IMR-90 (cell line): ENCODE results near the gene PSMG4. TPM values are rescaled to one million over a fixed set of nuclear protein-coding genes. Genes with fewer than 3 reads are reported as not detected.

Experiments used
- ATAC-seq: fragments of 200-7000 bp; cut with Tn5 transposase; 2 replicates; pipeline ENCODE4 v1.9.1; 2020; ENCODE audit warnings: low read depth, mild to moderate bottlenecking, moderate library complexity
- BruUV-seq: library from RNA; stranded (reverse); fragments of 400-500 nt; replicated peaks from 2 replicates; lab custom pipeline; 2021; lab: Mats Ljungman, UMichigan
- CTCF ChIA-PET: fragments of 300-600 bp; formaldehyde crosslinking; extraction: SDS; loops from one replicate; lab custom pipeline; 2021; ENCODE audit warnings: antibody characterized with exemption; lab: Yijun Ruan, JAX
- POLR2A ChIA-PET: fragments of 300-600 bp; sonication (Branson Sonifier 250); formaldehyde crosslinking; loops from one replicate; lab custom pipeline; 2022; ENCODE audit warnings: antibody characterized with exemption; ENCODE audit not compliant: unreplicated experiment; lab: Charles Lee
- DNase-seq: peaks from one replicate; pipeline ENCODE4 v3.0.0; 2013
- H2AFZ ChIP-seq: replicated peaks from 2 replicates; pipeline ENCODE3; 2013; ENCODE audit warnings: low read length, mild to moderate bottlenecking; ENCODE audit not compliant: poor library complexity
- H2AK5ac ChIP-seq: 2 replicates; pipeline ENCODE4 v1.6.1; 2013; ENCODE audit warnings: low read depth, low read length, inconsistent platforms
- H2AK9ac ChIP-seq: replicated peaks from 2 replicates; pipeline ENCODE3; 2013; ENCODE audit warnings: mild to moderate bottlenecking, low read depth, low read length, moderate library complexity; ENCODE audit not compliant: poor library complexity
- H2BK120ac ChIP-seq: 2 replicates; pipeline ENCODE4 v1.6.1; 2013; ENCODE audit warnings: low read depth, low read length, inconsistent platforms
- H2BK15ac ChIP-seq: 3 replicates; pipeline ENCODE4 v1.6.1; 2013; ENCODE audit warnings: low read depth, low read length, inconsistent platforms
- H2BK20ac ChIP-seq: 2 replicates; pipeline ENCODE4 v1.6.1; 2013; ENCODE audit warnings: low read depth, mild to moderate bottlenecking, inconsistent platforms, low read length, moderate library complexity
- H2BK5ac ChIP-seq: 2 replicates; pipeline ENCODE4 v1.6.1; 2013; ENCODE audit warnings: mild to moderate bottlenecking, low read depth, low read length, inconsistent platforms; ENCODE audit not compliant: poor library complexity, severe bottlenecking
- H3K14ac ChIP-seq: replicated peaks from 2 replicates; pipeline ENCODE4 v1.6.1; 2013; ENCODE audit warnings: low read depth, low read length, inconsistent platforms
- H3K18ac ChIP-seq: 2 replicates; pipeline ENCODE4 v1.6.1; 2013; ENCODE audit warnings: low read depth, low read length, control low read depth
- H3K23ac ChIP-seq: 2 replicates; pipeline ENCODE4 v1.6.1; 2013; ENCODE audit warnings: low read depth, low read length, inconsistent platforms
- H3K27ac ChIP-seq: 2 replicates; pipeline ENCODE4 v1.5.1; 2013; ENCODE audit warnings: mild to moderate bottlenecking, control low read depth, low read length; ENCODE audit not compliant: insufficient read depth
- H3K27me3 ChIP-seq: 2 replicates; pipeline ENCODE4 v1.6.1; 2013; ENCODE audit warnings: low read length; ENCODE audit not compliant: control insufficient read depth, insufficient read depth
- H3K36me3 ChIP-seq: 2 replicates; pipeline ENCODE4 v1.6.1; 2013; ENCODE audit warnings: low read length, mixed read lengths; ENCODE audit not compliant: control insufficient read depth, insufficient read depth
- H3K4ac ChIP-seq: 2 replicates; pipeline ENCODE4 v1.6.1; 2013; ENCODE audit warnings: low read depth, low read length, inconsistent platforms
- H3K4me1 ChIP-seq: 2 replicates; pipeline ENCODE4 v1.6.1; 2013; ENCODE audit warnings: low read length, mixed read lengths; ENCODE audit not compliant: control insufficient read depth, insufficient read depth
- H3K4me2 ChIP-seq: 2 replicates; pipeline ENCODE4 v1.6.1; 2013; ENCODE audit warnings: low read depth, mild to moderate bottlenecking, control low read depth, low read length, moderate library complexity
- H3K4me3 ChIP-seq: 2 replicates; pipeline ENCODE4 v1.5.1; 2013; ENCODE audit warnings: low read depth, mild to moderate bottlenecking, control low read depth, low read length, moderate library complexity; ENCODE audit not compliant: insufficient read depth
- H3K56ac ChIP-seq: 2 replicates; pipeline ENCODE4 v1.6.1; 2013; ENCODE audit warnings: low read length, inconsistent platforms; ENCODE audit not compliant: insufficient read depth; ENCODE audit errors: extremely low read depth
- H3K79me1 ChIP-seq, 2 experiments: 2 replicates each; pipeline ENCODE4 v1.6.1; 2013; ENCODE audit warnings: low read length in 2 of 2, inconsistent platforms in 1 of 2, low read depth in 1 of 2
- H3K9ac ChIP-seq: 2 replicates; pipeline ENCODE4 v1.6.1; 2013; ENCODE audit warnings: low read depth, low read length, control low read depth
- H3K9me1 ChIP-seq: 2 replicates; pipeline ENCODE4 v1.6.1; 2013; ENCODE audit warnings: low read length, inconsistent platforms; ENCODE audit not compliant: insufficient read depth
- H3K9me3 ChIP-seq: 2 replicates; pipeline ENCODE4 v1.6.1; 2013; ENCODE audit warnings: low read length; ENCODE audit not compliant: control insufficient read depth, insufficient read depth
- H4K20me1 ChIP-seq: 2 replicates; pipeline ENCODE4 v1.6.1; 2013; ENCODE audit warnings: low read length, inconsistent platforms; ENCODE audit not compliant: insufficient read depth
- H4K5ac ChIP-seq: 2 replicates; pipeline ENCODE4 v1.6.1; 2013; ENCODE audit warnings: mild to moderate bottlenecking, low read depth, low read length, control low read depth
- H4K8ac ChIP-seq, 2 experiments: 2 replicates each; pipeline ENCODE4 v1.6.1; 2013; ENCODE audit warnings: low read depth in 2 of 2, low read length in 2 of 2, control low read depth in 1 of 2, inconsistent platforms in 1 of 2
- H4K91ac ChIP-seq: 2 replicates; pipeline ENCODE4 v1.6.1; 2013; ENCODE audit warnings: low read depth, low read length, inconsistent platforms; ENCODE audit not compliant: insufficient read depth
- BHLHE40 ChIP-seq: fragments of 150-350 bp; IDR thresholded peaks from 2 replicates; pipeline ENCODE4 v1.6.1; 2016; ENCODE audit warnings: mild to moderate bottlenecking, low read depth, low read length
- CEBPB ChIP-seq: IDR thresholded peaks from 2 replicates; pipeline ENCODE4 v1.6.1; 2012; ENCODE audit warnings: low read depth, low read length, improper control_type of control experiment
- CHD1 ChIP-seq: IDR thresholded peaks from 2 replicates; pipeline ENCODE4 v1.6.1; 2012; ENCODE audit warnings: low read depth, low read length, improper control_type of control experiment
- CTCF ChIP-seq: conservative IDR thresholded peaks from 2 replicates; pipeline ENCODE4 v1.5.1; 2012; ENCODE audit warnings: mild to moderate bottlenecking, low read depth, low read length, improper control_type of control experiment
- FOS ChIP-seq: fragments of 150-350 bp; IDR thresholded peaks from 2 replicates; pipeline ENCODE4 v1.6.1; 2016; ENCODE audit warnings: low read depth, low read length
- MAZ ChIP-seq: IDR thresholded peaks from 2 replicates; pipeline ENCODE4 v1.6.1; 2012; ENCODE audit warnings: low read depth, mild to moderate bottlenecking, low read length, improper control_type of control experiment, moderate library complexity, borderline replicate concordance
- NFE2L2 ChIP-seq: fragments of 150-350 bp; IDR thresholded peaks from 2 replicates; pipeline ENCODE4 v1.6.1; 2016; ENCODE audit warnings: low read depth, mild to moderate bottlenecking, low read length
- RAD21 ChIP-seq: IDR thresholded peaks from 2 replicates; pipeline ENCODE4 v1.6.1; 2012; ENCODE audit warnings: low read length, improper control_type of control experiment
- RCOR1 ChIP-seq: IDR thresholded peaks from 2 replicates; pipeline ENCODE4 v1.6.1; 2012; ENCODE audit warnings: mild to moderate bottlenecking, low read length, improper control_type of control experiment; ENCODE audit not compliant: insufficient replicate concordance
- RFX5 ChIP-seq: IDR thresholded peaks from 2 replicates; pipeline ENCODE4 v1.8.0; 2012; ENCODE audit warnings: low read depth, mild to moderate bottlenecking, low read length, moderate library complexity
- SMC3 ChIP-seq: fragments of 150-350 bp; IDR thresholded peaks from 2 replicates; pipeline ENCODE4 v1.6.1; 2016; ENCODE audit warnings: low read depth, mild to moderate bottlenecking, antibody characterized with exemption, low read length, moderate library complexity
- WGBS, 2 experiments: methylation state at CpG; one replicate each; pipeline versions ENCODE4 v1.1.5 to v1.1.7; 2013; ENCODE audit warnings: missing lambda C conversion rate in 2 of 2; ENCODE audit not compliant: insufficient read length in 1 of 2; ENCODE audit errors: extremely low coverage in 2 of 2; 5-methylcytosine and 5-hydroxymethylcytosine counted together
- dilution Hi-C: fragments of 300-500 bp; cut with HindIII; formaldehyde crosslinking; loops from one replicate; pipeline ENCODE4 v1.14.3; 2018; ENCODE audit warnings: low sequenced_read_pairs; ENCODE audit not compliant: unreplicated experiment
- in situ Hi-C: fragments of 300-500 bp; cut with MboI; formaldehyde crosslinking; loops from 3 replicates; pipeline ENCODE4 v1.14.3; 2019; ENCODE audit warnings: low sequenced_read_pairs, inconsistent platforms, mixed read lengths
- intact Hi-C: fragments of 100-400 bp; cut with micrococcal nuclease; formaldehyde crosslinking; loops from 2 replicates; pipeline ENCODE4 v1.10.0; 2022
- polyA plus RNA-seq, 3 experiments: library from polyadenylated mRNA; depleted of rRNA; stranded (reverse); fragments of >200 nt; gene quantifications; 2 replicates each; pipeline ENCODE4 v1.2.3, GENCODE V29; 2012; ENCODE audit warnings: low replicate concordance in 1 of 3
- total RNA-seq: library from RNA; depleted of rRNA; stranded (reverse); fragments of >200 nt; gene quantifications from 2 replicates; pipeline ENCODE4 v1.2.3, GENCODE V29; 2012
- TF ChIP-seq, protein P1 (sequence below): fragments of 150-350 bp; IDR thresholded peaks from 2 replicates; pipeline ENCODE4 v1.6.1; 2016; ENCODE audit warnings: low read depth, mild to moderate bottlenecking, low read length, moderate library complexity, borderline replicate concordance
- TF ChIP-seq, protein P2 (sequence below): fragments of 150-350 bp; IDR thresholded peaks from 2 replicates; pipeline ENCODE4 v1.6.1; 2017; ENCODE audit warnings: mild to moderate bottlenecking, antibody characterized with exemption, low read length, low read depth

PSMG4 gene
- total and polyA plus RNA-seq, 2 of the 4 experiments (the other 2 are of a cell fraction) = 5.6 to 13.4 TPM

DNA sequence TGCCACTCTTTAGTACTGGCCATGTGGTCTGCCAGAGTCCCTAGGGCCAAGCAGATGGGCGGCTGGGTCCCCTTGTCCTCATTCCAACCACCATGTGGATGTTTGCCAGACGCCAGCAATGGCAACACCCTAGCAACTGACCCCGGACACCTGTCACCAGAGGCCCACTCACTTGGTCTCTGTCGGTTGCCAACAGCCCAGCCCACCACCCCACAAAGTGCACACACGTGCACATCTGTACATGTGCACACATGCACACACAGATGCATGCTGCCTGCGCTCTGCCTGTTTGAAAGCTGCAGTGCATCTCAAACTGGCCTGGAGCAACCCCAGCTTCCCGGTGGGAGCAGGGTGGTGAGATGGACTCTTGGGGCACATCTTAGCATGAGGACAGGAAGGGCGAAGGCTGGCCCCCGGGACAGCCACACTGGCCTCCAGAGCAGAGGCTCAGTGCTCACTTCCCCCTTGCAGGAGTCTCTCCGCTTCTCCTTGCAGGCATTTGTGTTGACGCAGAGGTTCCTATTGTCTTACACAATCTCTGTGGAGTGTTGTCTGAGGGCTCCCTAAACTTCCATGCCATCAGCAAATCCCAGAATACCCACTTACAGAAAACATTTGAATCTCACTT, 54.0 kb downstream of the PSMG4 start:
- TF ChIP-seq BHLHE40 (no peak), RFX5 (no peak), RAD21 (no peak), FOS (no peak), CTCF (no peak), SMC3 (no peak), RCOR1 (no peak), MAZ (no peak), CHD1 (no peak), NFE2L2 (no peak), CEBPB (no peak)
- TF ChIP-seq, protein P1, sequence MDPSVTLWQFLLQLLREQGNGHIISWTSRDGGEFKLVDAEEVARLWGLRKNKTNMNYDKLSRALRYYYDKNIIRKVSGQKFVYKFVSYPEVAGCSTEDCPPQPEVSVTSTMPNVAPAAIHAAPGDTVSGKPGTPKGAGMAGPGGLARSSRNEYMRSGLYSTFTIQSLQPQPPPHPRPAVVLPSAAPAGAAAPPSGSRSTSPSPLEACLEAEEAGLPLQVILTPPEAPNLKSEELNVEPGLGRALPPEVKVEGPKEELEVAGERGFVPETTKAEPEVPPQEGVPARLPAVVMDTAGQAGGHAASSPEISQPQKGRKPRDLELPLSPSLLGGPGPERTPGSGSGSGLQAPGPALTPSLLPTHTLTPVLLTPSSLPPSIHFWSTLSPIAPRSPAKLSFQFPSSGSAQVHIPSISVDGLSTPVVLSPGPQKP = no peak
- TF ChIP-seq, protein P2, sequence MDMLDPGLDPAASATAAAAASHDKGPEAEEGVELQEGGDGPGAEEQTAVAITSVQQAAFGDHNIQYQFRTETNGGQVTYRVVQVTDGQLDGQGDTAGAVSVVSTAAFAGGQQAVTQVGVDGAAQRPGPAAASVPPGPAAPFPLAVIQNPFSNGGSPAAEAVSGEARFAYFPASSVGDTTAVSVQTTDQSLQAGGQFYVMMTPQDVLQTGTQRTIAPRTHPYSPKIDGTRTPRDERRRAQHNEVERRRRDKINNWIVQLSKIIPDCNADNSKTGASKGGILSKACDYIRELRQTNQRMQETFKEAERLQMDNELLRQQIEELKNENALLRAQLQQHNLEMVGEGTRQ = no peak
- no peak overlapping the region for H4K5ac ChIP-seq
- ATAC-seq (no peak), DNase-seq (no peak)
- no peak overlapping the region for H3K56ac ChIP-seq
- no peak overlapping the region for H2BK20ac ChIP-seq
- no peak overlapping the region for H3K23ac ChIP-seq
- H3K18ac ChIP-seq = no peak overlapping the region
- H3K4me1 ChIP-seq = no peaks in the 10 kb centered on the region
- H3K9ac ChIP-seq = no peak overlapping the region
- H3K14ac ChIP-seq = no peak overlapping the region
- POLR2A ChIA-PET = no interaction called here
- H2BK5ac ChIP-seq = no peak overlapping the region
- no peak overlapping the region for H2AK5ac ChIP-seq
- peaks cover 40% of the 10 kb centered on the region for H3K27me3 ChIP-seq
- no peaks in the 10 kb centered on the region for H3K79me1 ChIP-seq
- H3K4me2 ChIP-seq = no peak overlapping the region
- H3K9me1 ChIP-seq = 0 out of 2 replicates have a peak, but pooled peaks cover 2% of the 10 kb centered on the region
- no TSS peak for BruUV-seq
- H2BK15ac ChIP-seq = no peak overlapping the region
- no peaks in the 10 kb centered on the region; the same call in 1 of the 2 replicates for H3K9me3 ChIP-seq
- H2AK9ac ChIP-seq = no peak overlapping the region
- H3K27ac ChIP-seq = no peak overlapping the region
- H4K91ac ChIP-seq = no peak overlapping the region
- intact Hi-C loops = no loop called here
- no peak overlapping the region for H2BK120ac ChIP-seq
- no peak overlapping the region for H3K4me3 ChIP-seq
- 40% methylated on average over 2 of the region's 11 CpGs; no CpG with 5 or more reads in 1 of the 2 experiments for WGBS, 2 experiments
- CTCF ChIA-PET = no interaction called here
- H3K4ac ChIP-seq = no peak overlapping the region
- H2AFZ ChIP-seq = no peak overlapping the region
- dilution Hi-C loops = no loop called here
- no peaks in the 10 kb centered on the region for H3K36me3 ChIP-seq
- in situ Hi-C loops = no loop called here
- H4K20me1 ChIP-seq = no peaks in the 10 kb centered on the region
- H4K8ac ChIP-seq = no peak overlapping the region
